GM18517 (cell line): ENCODE data around the gene ACBD6.

Source experiments
- ATAC-seq: cut with Tn5 transposase; IDR thresholded peaks from one replicate; pipeline ENCODE4 v1.9.1; 2021; ENCODE audit warnings: mild to moderate bottlenecking, moderate library complexity; ENCODE audit not compliant: unreplicated experiment

The ACBD6 gene

GRCh38 chr1:180248731-180249681 lies 253.4 kb downstream of the ACBD6 start:
- no peak for ATAC-seq

- no peak for ATAC-seq
These were observed 254.2 kb downstream of the ACBD6 start for GRCh38 chr1:180248176-180248575.

- ATAC-seq = no peak
These were observed 254.8 kb downstream of the ACBD6 start for GRCh38 chr1:180247580-180247979.

DNA sequence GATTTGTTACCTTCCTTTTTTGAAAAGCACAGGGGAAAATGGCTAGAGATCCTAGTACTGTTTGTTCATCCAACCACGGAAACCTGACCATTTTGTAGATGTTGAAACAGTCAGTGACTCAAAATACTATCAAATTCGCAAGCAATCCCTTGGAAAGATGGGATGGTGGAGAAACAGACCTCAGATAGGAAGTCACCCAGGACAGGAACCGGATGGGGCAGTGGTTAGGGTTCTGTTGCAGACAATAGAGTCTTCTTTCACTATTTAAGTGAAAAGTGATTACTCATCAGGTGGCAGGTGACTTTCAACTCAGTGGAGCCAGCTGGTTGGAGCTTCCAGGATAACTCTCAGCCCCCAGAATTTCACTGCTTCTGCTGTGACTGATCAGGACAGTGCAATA lies 255.3 kb downstream of the ACBD6 start:
- ATAC-seq = no peak

GRCh38 chr1:180246579-180246978 lies 255.8 kb downstream of the ACBD6 start:
- ATAC-seq = no peak

DNA sequence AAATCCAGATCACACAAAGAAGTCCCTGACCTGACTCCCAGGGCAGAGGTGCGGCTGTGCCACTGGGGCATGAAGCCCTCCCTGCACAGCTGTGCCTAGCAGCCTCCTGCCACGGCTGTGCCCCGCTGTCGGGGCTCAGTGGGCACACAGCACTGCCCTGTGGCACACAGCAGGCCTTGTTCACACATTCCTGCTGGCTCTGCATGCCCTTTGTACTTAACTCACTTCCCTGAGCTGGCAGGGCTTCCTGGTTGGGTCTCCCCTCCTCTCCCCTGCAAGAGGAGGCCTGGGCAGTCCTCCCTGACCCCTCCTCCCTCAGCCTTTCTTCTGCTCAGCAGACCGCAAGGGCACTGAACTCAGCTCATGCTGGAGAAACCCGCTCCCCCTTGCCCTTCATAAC lies 257.5 kb downstream of the ACBD6 start:
- no peak for ATAC-seq

GRCh38 chr1:180243517-180244221 lies 258.7 kb downstream of the ACBD6 start:
- no peak for ATAC-seq

GRCh38 chr1:180241716-180242544 lies 260.4 kb downstream of the ACBD6 start:
- no peak for ATAC-seq

GRCh38 chr1:180239145-180240096 lies 263.0 kb downstream of the ACBD6 start:
- no peak for ATAC-seq

DNA sequence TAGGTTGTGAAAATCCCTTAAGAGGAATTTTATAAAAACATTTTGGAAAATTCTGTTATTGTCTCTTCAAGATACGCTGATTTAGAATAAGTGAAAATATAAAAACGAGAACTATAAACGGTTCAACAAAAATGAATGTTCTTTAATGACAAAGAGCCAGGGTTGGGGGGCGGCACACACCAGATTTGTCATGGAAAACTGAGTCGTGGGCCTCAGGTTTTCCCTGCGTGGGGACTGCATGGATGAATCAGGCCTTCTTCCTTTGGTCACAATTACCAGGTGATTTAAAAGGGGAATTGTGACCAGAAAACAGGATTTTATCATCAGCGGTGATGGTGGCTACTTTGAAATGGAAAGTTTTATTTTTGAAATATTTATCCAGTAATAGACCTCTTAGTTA lies 263.7 kb downstream of the ACBD6 start:
- no peak for ATAC-seq
